Body of pancreas (tissue), 4 donors: Measurements from ENCODE around the gene SDCBP2. TPM values are rescaled to one million over a fixed set of nuclear protein-coding genes. Genes with fewer than 3 reads are reported as not detected.

Experiments
- ATAC-seq: fragments of 150-250 bp; one replicate; pipeline ENCODE4 v1.9.1; 2016
- DNase-seq, 4 donors: peaks; one replicate each; pipeline ENCODE4 v3.0.0-alpha.2; 2019
- H3K27ac ChIP-seq, 4 donors: fragments of 200-600 bp; sonication (generic); 1 replicate in 3 of 4; 2 replicates in 1 of 4; pipeline versions ENCODE4 v1.5.1 to v1.6.1; 2016 to 2019; ENCODE audit warnings: mild to moderate bottlenecking in 1 of 4, mixed read lengths in 1 of 4, moderate library complexity in 1 of 4
- H3K27me3 ChIP-seq, 2 donors: fragments of 200-600 bp; sonication (generic); one replicate each; pipeline ENCODE4 v1.6.0; 2016; ENCODE audit warnings: mild to moderate bottlenecking in 1 of 2
- H3K36me3 ChIP-seq, 2 donors: fragments of 200-600 bp; sonication (generic); replicated peaks in 1 of 2; 2 replicates each; pipeline ENCODE4 v1.5.1; 2016; ENCODE audit warnings: low read depth in 2 of 2; ENCODE audit not compliant: insufficient read depth in 1 of 2
- H3K4me1 ChIP-seq: fragments of 200-600 bp; sonication (generic); one replicate; pipeline ENCODE4 v1.6.0; 2016
- H3K4me3 ChIP-seq, 2 donors: fragments of 200-600 bp; sonication (generic); 1 replicate in 1 of 2; 2 replicates in 1 of 2; pipeline ENCODE4 v1.5.1; 2016 to 2019
- H3K9me3 ChIP-seq, 3 donors: fragments of 200-600 bp; sonication (generic); 1 replicate in 2 of 3; 2 replicates in 1 of 3; pipeline ENCODE4 v1.5.1; 2016
- POLR2A ChIP-seq, 3 donors: fragments of 450-650 bp; IDR thresholded peaks; one replicate each; pipeline ENCODE4 v1.6.1; 2016; ENCODE audit warnings: antibody characterized with exemption in 3 of 3, mild to moderate bottlenecking in 2 of 3
- WGBS, 2 donors: methylation state at CpG; one replicate each; pipeline ENCODE4 v1.1.5; 2017; 5-methylcytosine and 5-hydroxymethylcytosine counted together
- intact Hi-C: fragments of 100-400 bp; cut with DNase I; formaldehyde crosslinking; loops from one replicate; pipeline ENCODE4 v1.15.1; 2023
- total RNA-seq, 2 donors: library from RNA; depleted of rRNA; stranded (reverse); fragments of >200 nt; gene quantifications; one replicate each; pipeline ENCODE4 v1.1.0, GENCODE V29; 2016
- TF ChIP-seq, protein P1 (sequence below), 7 experiments: fragments of 450-650 bp in 4 of 7; fragments of 200-600 bp in 3 of 7; sonication (generic) in 3 of 7; IDR thresholded peaks; one replicate each; pipeline ENCODE4 v1.5.1; 2016 to 2019; ENCODE audit warnings: antibody characterized with exemption in 7 of 7

SDCBP2 gene
- total RNA-seq, 2 donors from 2014 or later, result 14.8 to 20.0 TPM

DNA sequence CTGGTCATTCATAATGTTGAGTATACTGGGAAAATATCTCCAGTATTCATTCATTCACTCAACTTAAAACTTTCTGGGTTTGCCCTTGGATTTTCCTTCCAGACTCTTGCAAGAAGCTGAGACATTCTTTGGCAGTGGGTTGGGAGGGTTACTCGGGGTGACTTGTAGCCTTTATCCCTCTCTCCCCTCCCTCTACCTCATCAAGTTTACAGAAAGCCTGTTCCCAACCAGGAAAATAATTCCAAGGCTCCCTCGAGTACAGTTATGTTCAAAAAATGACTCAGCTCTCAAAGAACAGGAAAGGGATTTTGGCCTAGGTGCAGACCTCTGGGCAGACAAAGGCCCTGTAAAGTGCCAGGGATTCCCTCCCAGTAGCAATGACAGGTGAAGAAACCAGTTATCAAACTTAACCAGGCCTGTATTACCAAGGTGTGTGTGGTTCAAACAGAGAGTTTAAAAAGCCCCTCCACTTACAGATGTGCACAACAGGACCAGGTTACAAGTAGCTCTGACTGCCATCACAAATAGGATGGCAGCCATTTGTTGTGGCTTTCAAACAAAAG, 41.7 kb upstream of the SDCBP2 start:
- 29 to 52% methylated on average over 2 of the region's 2 CpGs for WGBS, 2 donors
- Histone ChIP-seq H3K9me3 (no peaks in the 10 kb centered on the region), H3K36me3 (peaks cover 0 to 6% of the 10 kb centered on the region in 2 donors), H3K27ac (peak overlapping the region in 1 of 4 donors; percentile 48), H3K4me1 (peaks cover 21% of the 10 kb centered on the region), H3K27me3 (no peaks in the 10 kb centered on the region), H3K4me3 (no peak overlapping the region)
- DNase-seq (no peak), ATAC-seq (peak; percentile 41)
- TF ChIP-seq POLR2A (IDR thresholded peaks at IDR 0.05), result no peak
- TF ChIP-seq, protein P1, sequence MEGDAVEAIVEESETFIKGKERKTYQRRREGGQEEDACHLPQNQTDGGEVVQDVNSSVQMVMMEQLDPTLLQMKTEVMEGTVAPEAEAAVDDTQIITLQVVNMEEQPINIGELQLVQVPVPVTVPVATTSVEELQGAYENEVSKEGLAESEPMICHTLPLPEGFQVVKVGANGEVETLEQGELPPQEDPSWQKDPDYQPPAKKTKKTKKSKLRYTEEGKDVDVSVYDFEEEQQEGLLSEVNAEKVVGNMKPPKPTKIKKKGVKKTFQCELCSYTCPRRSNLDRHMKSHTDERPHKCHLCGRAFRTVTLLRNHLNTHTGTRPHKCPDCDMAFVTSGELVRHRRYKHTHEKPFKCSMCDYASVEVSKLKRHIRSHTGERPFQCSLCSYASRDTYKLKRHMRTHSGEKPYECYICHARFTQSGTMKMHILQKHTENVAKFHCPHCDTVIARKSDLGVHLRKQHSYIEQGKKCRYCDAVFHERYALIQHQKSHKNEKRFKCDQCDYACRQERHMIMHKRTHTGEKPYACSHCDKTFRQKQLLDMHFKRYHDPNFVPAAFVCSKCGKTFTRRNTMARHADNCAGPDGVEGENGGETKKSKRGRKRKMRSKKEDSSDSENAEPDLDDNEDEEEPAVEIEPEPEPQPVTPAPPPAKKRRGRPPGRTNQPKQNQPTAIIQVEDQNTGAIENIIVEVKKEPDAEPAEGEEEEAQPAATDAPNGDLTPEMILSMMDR (IDR thresholded peaks at IDR 0.05), result no peak
- intact Hi-C loops, result no loop called here

DNA sequence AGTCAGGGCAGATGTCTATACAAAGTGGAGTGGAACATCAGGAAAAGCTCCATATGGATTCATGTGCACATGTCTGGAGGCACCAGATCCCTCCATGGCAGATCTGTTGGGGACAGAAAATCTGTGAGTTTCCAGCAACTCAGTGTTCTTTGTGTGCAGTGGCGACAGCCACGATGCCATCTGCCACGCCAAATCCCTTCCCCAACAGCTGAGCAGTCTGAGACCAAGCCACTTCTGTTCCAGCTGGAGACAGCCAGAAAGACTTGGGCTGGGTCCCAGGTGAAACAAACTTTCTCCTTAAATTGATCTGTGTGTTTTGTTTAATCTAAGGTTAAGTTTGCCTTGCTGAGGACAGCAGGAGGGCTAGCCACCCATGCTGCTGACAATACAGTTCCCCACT, 41.0 kb upstream of the SDCBP2 start:
- Histone ChIP-seq H3K9me3 (no peaks in the 10 kb centered on the region), H3K36me3 (peaks cover 0 to 6% of the 10 kb centered on the region in 2 donors), H3K27ac (peak overlapping the region in 1 of 4 donors; percentile 48), H3K4me3 (no peak overlapping the region), H3K4me1 (peaks cover 21% of the 10 kb centered on the region), H3K27me3 (no peaks in the 10 kb centered on the region)
- TF ChIP-seq POLR2A (IDR thresholded peaks at IDR 0.05), result no peak
- TF ChIP-seq, protein P1 (IDR thresholded peaks at IDR 0.05), result no peak
- ATAC-seq (no peak), DNase-seq (peak in 1 of 4 donors; percentile 40)
- 41 to 57% methylated on average over 3 of the region's 3 CpGs for WGBS, 2 donors
- intact Hi-C loops, result no loop called here

DNA sequence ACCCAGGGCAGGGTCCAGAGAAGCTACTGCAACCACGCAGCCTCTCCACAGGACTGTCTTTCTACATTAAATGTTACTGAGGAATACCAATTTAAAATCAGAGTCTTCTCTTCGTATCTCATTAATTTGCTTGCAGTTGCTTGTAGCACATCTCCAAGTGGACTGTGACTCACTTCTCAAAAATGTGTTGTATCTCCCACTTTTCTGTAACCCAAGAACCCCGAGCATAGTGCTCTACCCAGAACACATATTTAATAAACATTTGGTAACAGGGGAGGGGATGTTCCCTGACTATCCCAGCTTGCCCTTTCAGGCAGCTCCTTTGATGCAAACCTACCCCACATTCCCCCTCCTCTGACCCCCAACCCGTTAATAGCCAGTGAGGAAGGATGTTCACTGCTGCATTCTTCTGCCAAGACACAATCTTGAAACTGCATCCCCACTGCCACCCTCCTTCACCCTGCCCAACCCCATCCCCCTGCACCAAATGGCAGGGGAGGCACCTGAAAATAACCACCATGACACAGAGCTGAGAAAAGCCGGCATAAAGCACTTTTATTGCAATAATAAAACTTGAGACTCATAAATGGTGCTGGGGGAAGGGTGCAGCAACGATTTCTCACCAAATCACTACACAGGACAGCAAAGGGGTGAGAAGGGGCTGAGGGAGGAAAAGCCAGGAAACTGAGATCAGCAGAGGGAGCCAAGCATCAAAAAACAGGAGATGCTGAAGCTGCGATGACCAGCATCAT, 39.7 kb upstream of the SDCBP2 start:
- intact Hi-C loops, result no loop called here
- Histone ChIP-seq H3K36me3 (peaks cover 0 to 6% of the 10 kb centered on the region in 2 donors), H3K4me3 (no peak overlapping the region), H3K27me3 (no peaks in the 10 kb centered on the region), H3K27ac (no peak overlapping the region), H3K4me1 (peaks cover 29% of the 10 kb centered on the region), H3K9me3 (no peaks in the 10 kb centered on the region)
- no peak for DNase-seq
- TF ChIP-seq POLR2A (IDR thresholded peaks at IDR 0.05), result no peak
- TF ChIP-seq, protein P1 (IDR thresholded peaks at IDR 0.05), result no peak
- 82 to 84% methylated on average over 7 of the region's 7 CpGs for WGBS, 2 donors
- ATAC-seq, result no peak

DNA sequence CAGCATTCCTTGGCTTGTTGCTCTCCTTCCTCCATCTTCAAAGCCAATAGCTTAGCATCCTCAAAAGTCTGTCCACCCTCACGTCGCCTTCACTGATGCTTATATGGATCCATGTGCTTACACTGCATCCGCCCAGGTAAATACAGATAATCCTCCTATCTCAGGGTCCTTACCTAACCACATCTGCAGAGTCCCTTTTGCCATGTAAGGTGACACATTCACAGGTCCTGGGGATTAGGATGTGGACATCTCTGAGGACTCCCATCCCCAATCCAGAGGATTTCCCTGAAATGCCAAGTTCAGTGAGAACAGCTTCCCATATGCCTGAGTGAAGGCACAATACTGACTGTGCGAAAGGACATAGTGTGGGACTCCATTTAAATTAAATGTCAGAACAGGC, 38.5 kb upstream of the SDCBP2 start:
- 90 to 96% methylated on average over 4 of the region's 4 CpGs for WGBS, 2 donors
- TF ChIP-seq POLR2A (IDR thresholded peaks at IDR 0.05), result no peak
- TF ChIP-seq, protein P1 (IDR thresholded peaks at IDR 0.05), result no peak
- no peak overlapping the region for H3K4me3 ChIP-seq
- DNase-seq, result no peak
- peaks cover 0 to 4% of the 10 kb centered on the region in 2 donors for H3K36me3 ChIP-seq
- no peak for ATAC-seq
- intact Hi-C loops, result no loop called here
- no peaks in the 10 kb centered on the region for H3K9me3 ChIP-seq
- peaks cover 29% of the 10 kb centered on the region for H3K4me1 ChIP-seq
- no peaks in the 10 kb centered on the region for H3K27me3 ChIP-seq
- H3K27ac ChIP-seq, result no peak overlapping the region
